Mesenchymal stem cell (in vitro differentiated cells and primary cell): ENCODE results near the gene PDGFD.

Experiments used
- DNase-seq: peaks from one replicate; pipeline ENCODE4 v3.0.0-alpha.2; 2013
- H2AFZ ChIP-seq: one replicate; pipeline ENCODE4 v1.6.1; 2013; ENCODE audit warnings: low read depth, mild to moderate bottlenecking, control low read depth, inconsistent platforms, low read length, moderate library complexity
- H2AK5ac ChIP-seq: 2 replicates; pipeline ENCODE4 v1.6.1; 2013; ENCODE audit warnings: low read length, moderate library complexity, mild to moderate bottlenecking, inconsistent platforms; ENCODE audit not compliant: severe bottlenecking
- H2BK120ac ChIP-seq: one replicate; pipeline ENCODE4 v1.6.1; 2013; ENCODE audit warnings: low read depth, mild to moderate bottlenecking, inconsistent platforms, low read length, moderate library complexity
- H2BK12ac ChIP-seq, 2 experiments: one replicate each; pipeline ENCODE4 v1.6.1; 2013; ENCODE audit warnings: inconsistent platforms in 2 of 2, low read length in 2 of 2, mild to moderate bottlenecking in 2 of 2, moderate library complexity in 2 of 2, control low read depth in 1 of 2
- H2BK15ac ChIP-seq: one replicate; pipeline ENCODE4 v1.6.1; 2013; ENCODE audit warnings: mild to moderate bottlenecking, low read depth, inconsistent platforms; ENCODE audit not compliant: poor library complexity, severe bottlenecking
- H2BK5ac ChIP-seq: 2 replicates; pipeline ENCODE4 v1.6.1; 2013; ENCODE audit warnings: low read depth, mild to moderate bottlenecking, low read length, control low read depth, inconsistent platforms; ENCODE audit not compliant: poor library complexity, severe bottlenecking
- H3K14ac ChIP-seq, 2 experiments: one replicate each; pipeline ENCODE4 v1.6.1; 2013; ENCODE audit warnings: inconsistent platforms in 2 of 2, low read length in 2 of 2, control low read depth in 1 of 2, mild to moderate bottlenecking in 1 of 2, moderate library complexity in 1 of 2
- H3K18ac ChIP-seq, 2 experiments: one replicate each; pipeline ENCODE4 v1.6.1; 2013; ENCODE audit warnings: inconsistent platforms in 2 of 2, low read length in 2 of 2, control low read depth in 1 of 2, low read depth in 1 of 2, mild to moderate bottlenecking in 1 of 2
- H3K23ac ChIP-seq, 2 experiments: one replicate each; pipeline ENCODE4 v1.6.1; 2013; ENCODE audit warnings: inconsistent platforms in 2 of 2, low read length in 2 of 2, mild to moderate bottlenecking in 2 of 2, moderate library complexity in 2 of 2, control low read depth in 1 of 2
- H3K27ac ChIP-seq: 2 replicates; pipeline ENCODE4 v1.5.1; 2013; ENCODE audit warnings: mild to moderate bottlenecking, moderate library complexity, low read length, control low read depth, inconsistent platforms; ENCODE audit not compliant: poor library complexity, severe bottlenecking
- H3K27me3 ChIP-seq, 2 experiments: 2 replicates each; pipeline versions ENCODE4 v1.6.1 to v1.7.0; 2013; ENCODE audit warnings: low read length in 2 of 2, mild to moderate bottlenecking in 2 of 2, moderate library complexity in 2 of 2, control low read depth in 1 of 2, inconsistent platforms in 1 of 2; ENCODE audit not compliant: control insufficient read depth in 1 of 2, insufficient read depth in 1 of 2
- H3K36me3 ChIP-seq, 2 experiments: 2 replicates each; pipeline versions ENCODE4 v1.6.1 to v1.7.0; 2013; ENCODE audit warnings: low read length in 2 of 2, control low read depth in 1 of 2, inconsistent platforms in 1 of 2, low read depth in 1 of 2, mild to moderate bottlenecking in 1 of 2; ENCODE audit not compliant: insufficient read depth in 2 of 2, control insufficient read depth in 1 of 2
- H3K4ac ChIP-seq, 2 experiments: one replicate each; pipeline ENCODE4 v1.6.1; 2013; ENCODE audit warnings: inconsistent platforms in 2 of 2, low read length in 2 of 2, mild to moderate bottlenecking in 2 of 2, moderate library complexity in 2 of 2, control low read depth in 1 of 2, low read depth in 1 of 2
- H3K4me1 ChIP-seq: 2 replicates; pipeline ENCODE4 v1.6.1; 2013; ENCODE audit warnings: low read depth, low read length, control low read depth; ENCODE audit not compliant: control insufficient read depth, insufficient read depth
- H3K4me2 ChIP-seq: 2 replicates; pipeline ENCODE4 v1.6.1; 2013; ENCODE audit warnings: low read length, mild to moderate bottlenecking, inconsistent platforms; ENCODE audit not compliant: poor library complexity, severe bottlenecking
- H3K4me3 ChIP-seq, 2 experiments: 2 replicates each; pipeline versions ENCODE4 v1.5.1 to v1.7.0; 2013; ENCODE audit warnings: low read length in 2 of 2, mild to moderate bottlenecking in 2 of 2, control low read depth in 1 of 2, low read depth in 1 of 2; ENCODE audit not compliant: insufficient read depth in 1 of 2
- H3K79me1 ChIP-seq: replicated peaks from 2 replicates; pipeline ENCODE4 v1.6.1; 2013; ENCODE audit warnings: mild to moderate bottlenecking, control low read depth, low read length, inconsistent platforms; ENCODE audit not compliant: poor library complexity, severe bottlenecking
- H3K9ac ChIP-seq: 2 replicates; pipeline ENCODE4 v1.7.0; 2013; ENCODE audit warnings: mild to moderate bottlenecking, low read length, moderate library complexity
- H3K9me3 ChIP-seq: 2 replicates; pipeline ENCODE4 v1.7.0; 2013; ENCODE audit warnings: mild to moderate bottlenecking, low read length; ENCODE audit not compliant: control insufficient read depth
- H4K8ac ChIP-seq: one replicate; pipeline ENCODE4 v1.6.1; 2013; ENCODE audit warnings: inconsistent platforms, mild to moderate bottlenecking, low read length, moderate library complexity
- H4K91ac ChIP-seq: one replicate; pipeline ENCODE4 v1.6.1; 2013; ENCODE audit warnings: mild to moderate bottlenecking, low read length, inconsistent platforms
- WGBS: methylation state at CpG from one replicate; pipeline ENCODE4 v1.1.7; 2013; ENCODE audit warnings: mixed read lengths; 5-methylcytosine and 5-hydroxymethylcytosine counted together

Gene PDGFD

GRCh38 chr11:103997082-103997481 is 166.9 kb downstream of the PDGFD start:
- Histone ChIP-seq H2AFZ (no peak overlapping the region), H3K14ac (no peak overlapping the region), H3K36me3 (no peaks in the 10 kb centered on the region), H3K27me3 (no peaks in the 10 kb centered on the region), H3K18ac (no peak overlapping the region), H2BK12ac (no peak overlapping the region), H2AK5ac (no peak overlapping the region), H2BK15ac (no peak overlapping the region), H4K91ac (no peak overlapping the region), H3K4me1 (no peaks in the 10 kb centered on the region), H3K4me3 (no peak overlapping the region), H3K79me1 (no peaks in the 10 kb centered on the region), H3K4me2 (no peak overlapping the region), H2BK5ac (no peak overlapping the region), H4K8ac (no peak overlapping the region), H3K23ac (no peak overlapping the region), H2BK120ac (no peak overlapping the region), H3K9me3 (no peaks in the 10 kb centered on the region), H3K27ac (no peak overlapping the region), H3K9ac (no peak overlapping the region), H3K4ac (no peak overlapping the region)
- 91% methylated on average over 1 of the region's 1 CpG for WGBS
- no peak for DNase-seq

DNA sequence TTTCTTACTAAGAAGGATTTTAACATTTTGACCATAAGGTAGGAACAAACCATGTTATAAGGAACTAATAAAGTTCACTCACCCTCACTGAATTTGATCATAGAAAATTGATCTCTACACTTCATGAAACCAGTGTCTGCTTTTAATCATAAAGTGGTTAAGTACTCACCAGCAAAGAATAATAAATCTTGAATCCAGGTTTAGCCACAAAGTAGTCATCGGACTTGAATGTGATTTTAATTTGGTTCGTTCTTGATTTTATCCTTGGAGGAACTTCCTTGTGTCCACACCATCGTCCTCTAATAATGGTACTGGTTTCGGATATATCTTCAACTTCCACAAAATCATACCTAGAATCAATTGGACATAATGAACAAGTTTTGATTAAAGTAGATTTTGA is 168.1 kb downstream of the PDGFD start:
- Histone ChIP-seq H3K9me3 (no peaks in the 10 kb centered on the region), H3K9ac (no peak overlapping the region), H3K79me1 (no peaks in the 10 kb centered on the region), H3K4me1 (no peaks in the 10 kb centered on the region), H3K27ac (no peak overlapping the region), H3K18ac (no peak overlapping the region), H3K27me3 (no peaks in the 10 kb centered on the region), H3K14ac (no peak overlapping the region), H3K4me2 (no peak overlapping the region), H3K23ac (no peak overlapping the region), H4K91ac (no peak overlapping the region), H3K36me3 (no peaks in the 10 kb centered on the region), H4K8ac (no peak overlapping the region), H3K4me3 (no peak overlapping the region), H2AK5ac (no peak overlapping the region), H2BK15ac (no peak overlapping the region), H2BK12ac (no peak overlapping the region), H2AFZ (no peak overlapping the region), H2BK5ac (no peak overlapping the region), H3K4ac (no peak overlapping the region), H2BK120ac (no peak overlapping the region)
- DNase-seq: no peak
- WGBS: 95% methylated on average over 2 of the region's 4 CpGs

GRCh38 chr11:103994518-103994917 is 169.4 kb downstream of the PDGFD start:
- Histone ChIP-seq H3K18ac (no peak overlapping the region), H2BK15ac (no peak overlapping the region), H3K4ac (no peak overlapping the region), H3K36me3 (no peaks in the 10 kb centered on the region), H3K79me1 (no peaks in the 10 kb centered on the region), H2BK5ac (no peak overlapping the region), H3K4me3 (no peak overlapping the region), H4K91ac (no peak overlapping the region), H4K8ac (no peak overlapping the region), H3K27ac (no peak overlapping the region), H3K4me1 (no peaks in the 10 kb centered on the region), H2BK120ac (no peak overlapping the region), H3K14ac (no peak overlapping the region), H2AFZ (no peak overlapping the region), H3K9ac (no peak overlapping the region), H3K4me2 (no peak overlapping the region), H3K23ac (no peak overlapping the region), H2BK12ac (no peak overlapping the region), H2AK5ac (no peak overlapping the region), H3K27me3 (no peaks in the 10 kb centered on the region), H3K9me3 (no peaks in the 10 kb centered on the region)
- no peak for DNase-seq
- 71% methylated on average over 1 of the region's 2 CpGs for WGBS

GRCh38 chr11:103994094-103994493 is 169.9 kb downstream of the PDGFD start:
- Histone ChIP-seq H3K4me1 (no peaks in the 10 kb centered on the region), H3K79me1 (no peaks in the 10 kb centered on the region), H3K27me3 (no peaks in the 10 kb centered on the region), H4K8ac (no peak overlapping the region), H3K4me2 (no peak overlapping the region), H3K18ac (no peak overlapping the region), H2AFZ (no peak overlapping the region), H2BK120ac (no peak overlapping the region), H3K23ac (no peak overlapping the region), H3K9ac (no peak overlapping the region), H2BK12ac (no peak overlapping the region), H3K14ac (no peak overlapping the region), H2AK5ac (no peak overlapping the region), H3K4ac (no peak overlapping the region), H3K36me3 (no peaks in the 10 kb centered on the region), H2BK15ac (no peak overlapping the region), H2BK5ac (no peak overlapping the region), H3K4me3 (no peak overlapping the region), H3K27ac (no peak overlapping the region), H3K9me3 (no peaks in the 10 kb centered on the region), H4K91ac (no peak overlapping the region)
- no peak for DNase-seq
- WGBS: no CpG with 5 or more reads among the region's 1 CpG
